Memory B cell (primary cell): ENCODE results near the gene HPCAL1.
A peak's percentile ranks its signal among the peaks of the same experiment; 100 is the strongest.

Experiments
- ATAC-seq: fragments of 150-1000 bp; cut with Tn5 transposase; 2 replicates; pipeline ENCODE4 v1.10.0; 2021; ENCODE audit warnings: low read depth, mild to moderate bottlenecking, moderate library complexity
- DNase-seq, 2 donors: peaks; one replicate each; pipeline ENCODE4 v3.0.0; 2022; ENCODE audit warnings: low spot score in 2 of 2
- H3K27ac Mint-ChIP-seq: one replicate; pipeline ENCODE4 v1.8.0; 2022; ENCODE audit warnings: mild to moderate bottlenecking, moderate library complexity, mixed read lengths
- H3K27me3 Mint-ChIP-seq: one replicate; pipeline ENCODE4 v1.8.0; 2022; ENCODE audit warnings: mixed read lengths
- H3K36me3 Mint-ChIP-seq: one replicate; pipeline ENCODE4 v1.8.0; 2022; ENCODE audit warnings: mild to moderate bottlenecking, mixed read lengths
- H3K4me1 Mint-ChIP-seq: one replicate; pipeline ENCODE4 v1.8.0; 2022; ENCODE audit warnings: mixed read lengths
- H3K4me3 Mint-ChIP-seq: one replicate; pipeline ENCODE4 v1.8.0; 2022; ENCODE audit warnings: mild to moderate bottlenecking, moderate library complexity, mixed read lengths
- H3K9me3 Mint-ChIP-seq: one replicate; pipeline ENCODE4 v1.8.0; 2022; ENCODE audit warnings: mixed read lengths

The HPCAL1 gene

DNA sequence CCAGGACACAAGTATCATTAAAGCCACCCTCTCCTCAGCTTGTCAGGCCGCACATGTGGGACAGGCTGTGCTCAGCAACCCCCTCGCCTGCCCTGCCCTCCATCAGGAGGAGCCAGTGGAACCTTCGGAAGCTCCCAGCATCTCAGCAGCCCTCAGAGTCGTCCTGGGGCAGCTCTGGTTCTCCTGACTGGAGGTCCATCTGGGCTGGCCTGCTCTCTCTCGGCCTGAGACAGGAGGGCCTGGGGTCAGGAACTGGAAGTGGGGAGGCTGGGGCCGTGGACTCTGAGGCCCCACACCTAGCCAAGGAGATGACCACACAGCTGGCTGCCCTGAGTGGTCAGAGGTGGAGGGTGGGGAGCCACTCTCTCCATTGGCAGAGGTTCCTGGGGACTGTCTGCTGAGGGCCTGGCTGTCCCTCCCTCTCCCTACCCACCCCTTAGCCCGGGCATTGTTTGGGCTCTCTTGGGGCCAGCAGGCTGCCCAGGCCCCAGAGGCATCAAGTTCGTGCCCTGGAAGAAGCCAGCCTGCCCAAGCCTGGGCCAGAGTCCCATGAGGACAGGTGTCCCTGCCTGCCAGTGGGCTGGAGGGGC, 122.3 kb downstream of the HPCAL1 start:
- Mint-ChIP-seq H3K27ac (no peak overlapping the region), H3K36me3 (peaks cover 25% of the 10 kb centered on the region), H3K27me3 (no peaks in the 10 kb centered on the region), H3K4me3 (no peak overlapping the region), H3K4me1 (peaks cover 5% of the 10 kb centered on the region), H3K9me3 (peaks cover 2% of the 10 kb centered on the region)
- DNase-seq (no peak), ATAC-seq (no peak)

DNA sequence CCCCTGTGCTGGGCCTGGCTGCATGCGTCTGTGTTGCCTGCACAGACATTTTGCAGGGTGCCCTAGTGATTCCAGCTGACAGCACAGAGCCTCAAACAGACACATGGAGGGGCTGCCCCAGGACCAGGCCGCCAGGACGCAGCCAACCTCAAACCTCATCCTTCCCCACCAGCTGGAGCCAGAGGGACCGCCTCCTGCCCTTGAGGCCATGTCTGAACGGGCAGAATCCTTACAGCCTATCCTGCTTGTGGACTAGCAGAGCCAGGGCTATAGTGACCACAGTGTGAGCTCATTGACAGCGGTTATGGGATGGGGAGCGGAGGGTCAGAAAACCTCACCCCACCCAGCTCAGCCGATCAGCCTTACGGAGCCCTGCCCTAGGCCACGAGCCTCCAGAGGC, 123.0 kb downstream of the HPCAL1 start:
- no peak overlapping the region for H3K27ac Mint-ChIP-seq
- H3K4me3 Mint-ChIP-seq: no peak overlapping the region
- no peak for DNase-seq
- peaks cover 5% of the 10 kb centered on the region for H3K4me1 Mint-ChIP-seq
- H3K27me3 Mint-ChIP-seq: no peaks in the 10 kb centered on the region
- peaks cover 2% of the 10 kb centered on the region for H3K9me3 Mint-ChIP-seq
- H3K36me3 Mint-ChIP-seq: peaks cover 23% of the 10 kb centered on the region
- no peak for ATAC-seq

DNA sequence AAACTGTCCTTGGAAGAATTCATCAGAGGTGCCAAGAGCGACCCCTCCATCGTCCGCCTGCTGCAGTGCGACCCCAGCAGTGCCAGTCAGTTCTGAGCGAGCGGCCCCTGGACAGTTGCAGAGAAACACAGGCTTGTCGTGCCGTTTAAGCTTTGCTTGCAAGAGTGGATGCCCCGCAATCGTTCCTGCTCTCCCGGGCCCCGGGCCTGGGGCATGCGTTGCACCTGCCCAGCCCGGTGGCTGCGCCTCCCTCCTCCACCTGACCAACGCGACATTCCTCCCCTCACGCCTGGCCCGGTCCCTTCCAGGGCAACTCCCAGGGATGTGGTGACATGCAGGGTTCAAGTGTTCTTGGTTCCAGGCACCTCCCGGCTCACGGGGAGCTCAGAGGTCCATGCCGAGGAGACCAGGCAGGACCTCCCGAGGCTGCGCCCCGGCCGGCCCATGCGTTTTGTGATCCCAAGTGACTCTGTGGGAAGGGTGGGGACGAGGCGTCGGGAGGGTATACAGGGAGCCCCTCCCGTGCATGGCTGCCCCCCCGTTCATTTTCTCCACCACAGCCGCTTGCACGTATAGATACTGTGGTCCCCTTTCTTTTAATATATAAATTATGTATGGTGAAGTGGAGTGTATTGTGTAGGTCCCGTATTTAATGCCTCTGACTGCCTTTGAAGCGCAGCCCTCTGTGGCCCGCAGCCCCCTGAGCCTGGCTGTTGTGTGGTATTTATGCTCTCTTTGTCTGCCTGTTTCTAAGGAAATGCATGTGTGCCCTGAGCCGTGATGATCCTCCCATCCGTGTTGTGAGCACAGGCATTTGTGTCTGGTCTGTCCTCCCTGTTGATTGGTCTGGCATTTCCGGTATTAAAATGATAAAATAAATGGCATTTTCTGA, 124.3 kb downstream of the HPCAL1 start:
- DNase-seq (no peak), ATAC-seq (no peak)
- Mint-ChIP-seq H3K27me3 (no peaks in the 10 kb centered on the region), H3K4me1 (peaks cover 11% of the 10 kb centered on the region), H3K36me3 (peaks cover 19% of the 10 kb centered on the region), H3K9me3 (peaks cover 2% of the 10 kb centered on the region), H3K27ac (no peak overlapping the region), H3K4me3 (no peak overlapping the region)

DNA sequence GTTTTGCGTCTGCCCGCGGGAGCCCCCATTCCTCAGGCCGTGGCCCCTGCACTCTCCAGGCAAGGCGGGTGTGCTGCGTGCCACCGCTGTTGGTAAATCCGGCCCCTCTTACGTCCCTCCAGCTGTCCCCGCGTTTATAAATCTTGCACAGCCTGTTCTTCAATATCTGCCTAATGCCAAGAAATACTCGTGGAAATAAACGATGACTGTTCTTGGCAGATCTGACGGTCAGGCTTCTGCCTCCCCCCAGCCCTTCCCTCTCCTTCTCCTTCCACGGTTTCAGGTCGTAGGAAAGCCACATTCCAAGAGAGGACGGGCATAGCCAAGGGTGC, 124.9 kb downstream of the HPCAL1 start:
- ATAC-seq (no peak), DNase-seq (no peak)
- peaks cover 11% of the 10 kb centered on the region for H3K4me1 Mint-ChIP-seq
- no peaks in the 10 kb centered on the region for H3K27me3 Mint-ChIP-seq
- H3K9me3 Mint-ChIP-seq: peaks cover 2% of the 10 kb centered on the region
- H3K27ac Mint-ChIP-seq: no peak overlapping the region
- no peak overlapping the region for H3K4me3 Mint-ChIP-seq
- H3K36me3 Mint-ChIP-seq: peaks cover 17% of the 10 kb centered on the region

DNA sequence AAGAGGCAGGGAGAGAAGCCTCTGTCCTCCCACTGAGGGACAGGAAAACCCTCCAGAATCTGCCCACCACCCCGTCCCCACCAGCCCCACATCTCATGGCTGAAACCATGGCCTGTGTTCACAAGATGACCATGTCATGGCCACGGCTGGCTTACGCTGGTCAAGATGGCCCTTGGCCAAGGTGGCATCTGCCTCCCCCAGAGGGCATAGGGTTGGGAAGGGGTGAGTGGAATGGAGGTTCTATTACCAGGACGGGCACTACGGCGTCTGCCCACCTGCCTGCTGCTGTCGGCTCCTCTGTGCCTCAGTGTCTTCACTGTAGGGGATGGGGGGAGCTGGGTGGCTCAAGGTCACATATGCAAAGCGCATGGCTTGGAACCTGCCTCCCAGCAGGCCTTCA, 125.7 kb downstream of the HPCAL1 start:
- Mint-ChIP-seq H3K27ac (no peak overlapping the region), H3K27me3 (no peaks in the 10 kb centered on the region), H3K9me3 (peaks cover 2% of the 10 kb centered on the region), H3K4me1 (peaks cover 16% of the 10 kb centered on the region), H3K4me3 (no peak overlapping the region), H3K36me3 (peaks cover 14% of the 10 kb centered on the region)
- no peak for DNase-seq
- ATAC-seq: no peak

DNA sequence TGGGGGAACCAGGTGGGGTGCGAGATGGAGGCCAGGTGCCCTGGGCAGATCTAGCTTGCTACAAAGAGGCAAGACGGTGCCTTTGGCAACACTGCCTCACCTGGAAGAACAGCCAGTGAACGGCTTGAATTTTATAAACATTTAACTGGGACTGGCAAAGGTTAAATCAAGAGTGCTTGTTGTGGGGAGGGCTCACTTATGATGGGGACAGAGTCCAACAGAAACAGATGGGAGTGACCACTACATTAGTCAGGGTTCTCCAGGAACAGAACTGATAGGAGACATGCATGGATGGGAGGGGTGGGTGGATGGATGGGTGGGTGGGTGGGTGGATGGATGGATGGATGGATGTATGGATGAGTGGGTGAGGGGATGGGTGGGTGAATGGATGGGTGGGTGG, 126.2 kb downstream of the HPCAL1 start:
- Mint-ChIP-seq H3K4me1 (peaks cover 18% of the 10 kb centered on the region), H3K36me3 (peaks cover 14% of the 10 kb centered on the region), H3K27me3 (no peaks in the 10 kb centered on the region), H3K4me3 (no peak overlapping the region), H3K27ac (no peak overlapping the region), H3K9me3 (peaks cover 2% of the 10 kb centered on the region)
- ATAC-seq (no peak), DNase-seq (no peak)

DNA sequence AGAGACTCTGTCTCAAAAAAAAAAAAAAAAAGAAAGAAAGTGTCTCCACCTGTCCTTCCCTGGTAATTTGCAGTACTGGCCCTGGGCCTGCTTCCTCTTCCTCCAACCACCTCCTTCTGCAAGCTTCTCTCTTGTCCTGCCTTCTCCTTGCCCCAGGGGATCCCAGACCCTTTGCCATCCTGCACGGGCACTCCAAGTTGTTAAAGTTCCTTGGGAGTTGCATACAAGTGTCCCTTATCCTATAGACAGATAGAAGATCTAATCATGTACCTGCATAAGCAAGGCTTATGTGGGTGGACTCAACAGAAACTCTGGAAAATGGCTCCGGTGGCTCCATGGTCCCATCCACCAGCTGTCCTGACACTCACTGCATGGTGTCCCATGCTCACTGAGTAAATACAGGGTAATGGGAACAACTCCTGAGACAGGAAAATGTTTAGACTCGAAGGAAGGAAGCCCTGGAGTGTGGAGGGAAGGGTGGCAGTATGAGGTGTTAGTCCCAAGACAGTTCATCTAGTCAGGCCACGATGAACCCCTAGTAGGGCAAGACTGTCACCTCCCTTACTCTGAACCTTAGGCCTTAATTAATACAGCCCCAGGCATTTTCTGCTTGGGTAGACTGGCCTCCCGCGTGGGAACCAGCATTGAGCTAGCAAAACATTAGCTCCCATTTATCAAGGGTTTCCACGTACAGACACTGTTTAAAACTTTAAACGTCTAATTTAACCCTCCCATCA, 128.3 kb downstream of the HPCAL1 start:
- ATAC-seq: no peak
- H3K36me3 Mint-ChIP-seq: peaks cover 14% of the 10 kb centered on the region
- DNase-seq: no peak
- H3K27ac Mint-ChIP-seq: no peak overlapping the region
- H3K9me3 Mint-ChIP-seq: peaks cover 2% of the 10 kb centered on the region
- no peaks in the 10 kb centered on the region for H3K27me3 Mint-ChIP-seq
- H3K4me1 Mint-ChIP-seq: peaks cover 25% of the 10 kb centered on the region
- peak overlapping the region; percentile 89 for H3K4me3 Mint-ChIP-seq

DNA sequence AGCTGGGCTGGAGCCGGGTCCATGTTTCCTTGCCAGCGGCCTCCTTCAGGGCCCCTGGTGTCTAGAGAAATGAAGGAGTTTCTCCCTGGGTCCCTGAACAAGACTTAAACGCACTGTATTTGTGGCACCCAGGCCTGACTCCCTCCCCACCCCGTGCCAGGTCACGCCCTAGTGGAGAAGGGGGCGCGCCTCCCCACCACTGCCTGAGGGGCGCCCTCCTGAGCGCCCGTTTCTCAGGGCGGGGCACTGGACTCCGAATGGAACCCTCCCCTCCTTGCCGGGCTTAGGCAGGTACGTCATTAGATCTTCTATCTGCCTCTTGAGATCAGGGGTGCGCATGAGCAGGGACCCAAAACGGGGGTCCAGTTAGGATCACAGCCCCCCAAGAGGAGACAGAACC, 129.1 kb downstream of the HPCAL1 start:
- ATAC-seq: peak; percentile 48
- Mint-ChIP-seq H3K27ac (peak overlapping the region; percentile 87), H3K4me1 (peaks cover 25% of the 10 kb centered on the region)

DNA sequence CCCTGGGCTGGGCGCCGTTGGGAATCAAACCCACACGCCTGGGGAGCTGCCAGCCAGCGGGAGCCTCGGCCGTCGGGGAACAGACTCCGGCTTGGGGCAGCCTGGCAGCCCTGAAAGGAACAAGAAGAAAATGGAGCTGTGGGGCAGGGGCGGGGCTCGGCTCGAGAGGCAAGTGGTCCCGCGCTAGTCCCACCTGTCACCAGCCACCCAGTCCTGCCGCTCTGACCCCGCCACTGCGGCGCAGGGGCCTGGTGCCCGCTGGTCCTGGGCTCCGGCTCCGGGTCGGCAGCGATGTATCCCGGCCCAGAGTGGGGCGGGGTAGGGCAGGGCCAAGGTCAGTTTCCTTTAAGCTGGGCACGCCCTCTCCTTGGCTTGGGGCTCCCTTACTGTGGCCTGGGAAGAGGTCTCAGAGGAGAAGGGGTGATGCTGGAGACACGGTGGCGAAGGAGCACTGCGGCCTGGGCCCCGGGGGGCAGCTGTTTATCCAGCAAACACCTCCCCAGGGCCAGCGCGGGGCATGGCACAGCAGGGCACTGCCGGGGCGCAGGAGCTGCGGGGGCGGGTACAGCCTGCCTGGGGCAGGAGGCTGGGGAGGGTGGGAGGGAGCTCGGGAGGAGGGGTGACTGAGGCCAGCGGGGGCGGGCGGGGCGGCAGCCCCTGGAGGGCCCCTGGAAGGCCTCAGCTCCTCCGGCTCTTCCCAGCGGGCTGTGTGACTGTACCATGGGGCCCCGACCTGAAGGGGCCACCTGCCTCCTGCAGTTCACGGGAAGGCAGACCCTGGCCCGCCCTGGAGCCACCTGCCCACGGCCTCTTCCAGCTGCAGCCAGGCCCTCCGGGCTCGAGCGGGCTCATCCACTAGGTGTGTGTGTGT, 129.8 kb downstream of the HPCAL1 start:
- peaks cover 25% of the 10 kb centered on the region for H3K4me1 Mint-ChIP-seq
- ATAC-seq: peak; percentile 48
- no peaks in the 10 kb centered on the region for H3K27me3 Mint-ChIP-seq
- peaks cover 6% of the 10 kb centered on the region for H3K36me3 Mint-ChIP-seq
- H3K9me3 Mint-ChIP-seq: peaks cover 2% of the 10 kb centered on the region
- peak overlapping the region; percentile 89 for H3K4me3 Mint-ChIP-seq
- H3K27ac Mint-ChIP-seq: peak overlapping the region; percentile 87
- DNase-seq: no peak

More for the DNA sequence above, 129.1 kb downstream of the HPCAL1 start:
- Mint-ChIP-seq H3K27me3 (no peaks in the 10 kb centered on the region), H3K4me3 (peak overlapping the region; percentile 89), H3K36me3 (peaks cover 12% of the 10 kb centered on the region), H3K9me3 (peaks cover 2% of the 10 kb centered on the region)
- no peak for DNase-seq

DNA sequence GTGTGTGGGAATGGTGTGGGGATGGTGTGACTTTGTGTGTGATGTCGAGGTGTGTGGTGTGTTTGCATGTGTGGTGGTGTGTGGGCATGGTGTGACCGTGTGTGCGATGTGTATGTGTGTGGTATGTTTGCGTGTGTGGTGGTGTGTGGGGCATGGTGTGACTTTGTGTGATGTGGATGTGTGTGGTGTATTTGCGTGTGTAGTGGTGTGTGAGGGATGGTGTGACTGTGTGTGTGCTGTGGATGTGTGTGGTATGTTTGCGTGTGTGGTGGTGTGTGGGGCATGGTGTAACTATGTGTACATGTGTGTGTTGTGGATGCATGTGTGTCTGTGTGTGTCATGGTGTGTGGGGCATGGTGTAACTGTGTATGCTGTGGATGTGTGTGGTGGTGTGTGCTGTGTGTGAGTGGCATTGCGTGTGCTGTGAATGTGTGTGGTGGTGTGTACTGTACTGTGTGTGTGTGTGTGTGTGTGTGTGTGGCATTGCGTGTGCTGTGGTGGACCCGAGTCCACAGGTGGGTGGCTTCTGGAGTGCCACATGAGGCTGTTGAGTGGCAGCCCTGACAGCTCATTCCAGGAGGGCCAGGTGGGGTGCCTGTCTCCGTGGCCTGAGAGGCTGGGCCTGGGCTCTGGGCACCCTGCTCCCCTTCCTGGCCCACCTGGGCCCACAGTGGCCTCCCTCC, 130.7 kb downstream of the HPCAL1 start:
- Mint-ChIP-seq H3K36me3 (peaks cover 4% of the 10 kb centered on the region), H3K4me1 (peaks cover 25% of the 10 kb centered on the region), H3K27me3 (no peaks in the 10 kb centered on the region), H3K9me3 (peaks cover 2% of the 10 kb centered on the region), H3K27ac (peak overlapping the region; percentile 1), H3K4me3 (peak overlapping the region; percentile 71)
- DNase-seq (no peak), ATAC-seq (no peak)

DNA sequence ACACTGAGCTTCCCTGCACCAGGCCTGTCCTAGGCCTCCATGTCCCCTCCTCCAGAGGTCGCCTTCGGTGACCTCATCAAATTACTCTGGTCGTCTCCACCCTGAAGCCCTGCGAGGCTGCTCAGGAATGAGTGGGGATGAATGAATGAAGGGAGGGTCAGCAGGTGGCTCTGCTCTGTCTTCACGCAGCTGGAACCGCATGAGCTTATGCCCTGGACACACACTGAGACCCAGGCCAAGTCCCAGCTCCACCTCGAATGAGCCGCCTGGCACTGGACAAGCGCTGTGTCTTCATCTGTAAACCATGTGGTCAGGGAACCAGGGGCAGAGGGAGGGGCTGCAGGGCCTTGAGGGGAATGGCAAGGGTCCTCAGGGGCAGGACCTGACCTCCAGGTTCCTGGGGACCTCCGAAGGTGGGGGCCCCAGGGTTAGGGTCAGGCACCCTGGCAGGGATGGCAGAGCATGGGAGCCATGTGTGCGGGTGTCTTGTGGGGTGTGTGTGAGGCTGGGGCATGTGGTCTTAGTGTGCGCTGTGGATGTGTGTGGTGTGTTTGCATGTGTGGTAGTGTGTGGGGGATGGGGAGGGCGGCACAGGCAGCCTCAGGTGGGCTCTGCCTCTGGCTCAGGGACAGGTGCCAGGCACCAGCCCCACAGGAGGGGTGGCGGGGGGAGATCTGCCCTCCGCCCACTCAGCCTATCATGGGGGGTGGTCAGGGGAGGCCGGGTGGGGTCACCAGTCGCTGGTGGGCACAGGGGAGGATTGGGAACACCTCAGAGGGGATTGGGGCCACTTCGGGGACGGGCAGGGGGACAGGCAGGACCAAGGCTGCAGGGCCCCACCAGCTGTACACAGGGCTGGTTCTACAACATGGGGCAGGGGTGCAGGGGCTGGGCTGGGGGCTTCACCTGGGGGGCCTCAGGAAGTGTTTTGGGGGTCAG, 131.5 kb downstream of the HPCAL1 start:
- Mint-ChIP-seq H3K27ac (peak overlapping the region; percentile 39), H3K4me3 (no peak overlapping the region), H3K4me1 (peaks cover 22% of the 10 kb centered on the region), H3K9me3 (no peaks in the 10 kb centered on the region), H3K27me3 (no peaks in the 10 kb centered on the region), H3K36me3 (no peaks in the 10 kb centered on the region)
- ATAC-seq: no peak
- no peak for DNase-seq
